AG04450 (cell line): ENCODE data around the gene DUSP12. TPM values are rescaled to one million over a fixed set of nuclear protein-coding genes. Genes with fewer than 3 reads are reported as not detected.
"Not testable (repeated sequence)": the region's sequence is repeated elsewhere in the genome, so short reads cannot be mapped to it uniquely, and the experiment has no call there.

ENCODE experiments used
- CTCF ChIA-PET: fragments of 300-600, 350-600 bp; formaldehyde crosslinking; extraction: SDS; loops from one replicate; lab custom pipeline; 2022; ENCODE audit warnings: antibody characterized with exemption, inconsistent platforms; lab: Charles Lee
- POLR2A ChIA-PET: fragments of 350-600 bp; formaldehyde crosslinking; extraction: SDS; loops from one replicate; lab custom pipeline; 2021; ENCODE audit warnings: antibody characterized with exemption, inconsistent platforms; lab: Yijun Ruan, JAX
- DNase-seq: peaks from one replicate; pipeline ENCODE4 v3.0.0-alpha.2; 2011; ENCODE audit warnings: low read depth, low spot score
- H3K27ac ChIP-seq: one replicate; pipeline ENCODE4 v1.5.1; 2012; ENCODE audit warnings: low read depth, low read length, control low read depth
- H3K27me3 ChIP-seq: one replicate; pipeline ENCODE4 v1.6.0; 2012; ENCODE audit warnings: low read length; ENCODE audit not compliant: control insufficient read depth, insufficient read depth
- H3K4me3 ChIP-seq: 2 replicates; pipeline ENCODE4 v1.5.1; 2011; ENCODE audit warnings: mild to moderate bottlenecking, low read depth, low read length, control low read depth
- H3K9me3 ChIP-seq: 2 replicates; pipeline ENCODE4 v1.5.1; 2012; ENCODE audit warnings: low read length; ENCODE audit not compliant: control insufficient read depth, insufficient read depth
- polyA plus RNA-seq: library from polyadenylated mRNA; depleted of rRNA; stranded (reverse); fragments of >200 nt; gene quantifications from 2 replicates; pipeline ENCODE4 v1.2.3, GENCODE V29; 2011
- TF ChIP-seq, protein P1 (sequence below): IDR thresholded peaks from 2 replicates; pipeline ENCODE4 v1.5.1; 2011; ENCODE audit warnings: low read depth, low read length, control low read depth, inconsistent platforms

Gene DUSP12
- polyA plus RNA-seq, 1 experiment, result 41.1 TPM

DNA sequence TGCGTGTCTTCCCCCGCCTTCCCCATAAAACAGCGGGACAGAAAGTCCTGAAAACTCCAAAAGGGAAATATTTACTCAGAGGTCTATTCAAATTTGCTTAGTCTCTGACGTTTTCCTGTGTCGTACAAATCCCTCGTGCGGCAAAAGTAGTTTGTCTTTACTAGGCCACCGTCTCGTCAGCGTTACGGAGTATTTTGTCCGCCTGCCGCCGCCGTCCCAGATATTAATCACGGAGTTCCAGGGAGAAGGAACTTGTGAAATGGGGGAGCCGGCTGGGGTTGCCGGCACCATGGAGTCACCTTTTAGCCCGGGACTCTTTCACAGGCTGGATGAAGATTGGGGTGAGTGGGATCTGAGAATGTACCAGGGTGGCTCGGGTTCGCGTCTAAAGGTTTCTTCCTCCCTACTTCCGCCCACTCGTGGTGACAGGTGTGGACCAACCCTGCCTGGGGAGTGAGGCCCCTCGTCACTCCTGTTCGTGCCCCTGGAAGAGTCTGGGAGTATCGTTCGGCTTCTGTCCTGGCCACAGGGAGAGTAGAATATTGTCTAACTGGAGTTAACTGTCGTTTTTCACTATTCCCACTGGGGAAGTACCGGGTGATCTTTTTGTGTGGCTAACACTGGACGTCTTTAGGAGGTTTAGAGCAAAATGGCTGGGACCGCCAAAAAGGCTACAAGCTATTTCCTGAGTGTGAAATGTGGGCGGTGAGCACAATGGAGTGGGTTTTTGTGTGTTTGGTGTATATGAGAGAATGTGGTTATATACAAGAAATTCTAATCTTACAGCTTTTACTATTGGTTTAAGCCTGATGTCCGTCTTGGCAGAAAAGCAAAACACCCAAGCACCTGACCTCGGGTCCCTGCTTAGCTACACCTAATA is 16.8 kb downstream of the DUSP12 start, which contains the start of gene ATF6:
Gene ATF6 (plus strand): TSS at position 219 of the 880 bp plus-strand sequence. CDS start 41 bp downstream, at position 260.
- ChIA-PET CTCF (interaction anchor here (0.6 to 2.0 kb wide), 6 partner anchors 17 to 271 kb away, joined by 3 to 27 read pairs (median 4); partner anchors contain the start of genes DUSP12 and OLFML2B), POLR2A (interaction anchor here (0.6 kb wide), 1 partner anchor 10 kb away, joined by 3 read pairs; no protein-coding TSS in a partner anchor)
- DNase-seq, result peak; percentile 71
- Histone ChIP-seq H3K27ac (peak within 1 kb of the TSS; percentile 62), H3K9me3 (no peaks in the 10 kb centered on the region; the same call in 1 of the 2 replicates), H3K27me3 (no peaks in the 10 kb centered on the region), H3K4me3 (peak within 1 kb of the TSS; percentile 95)
- TF ChIP-seq, protein P1, sequence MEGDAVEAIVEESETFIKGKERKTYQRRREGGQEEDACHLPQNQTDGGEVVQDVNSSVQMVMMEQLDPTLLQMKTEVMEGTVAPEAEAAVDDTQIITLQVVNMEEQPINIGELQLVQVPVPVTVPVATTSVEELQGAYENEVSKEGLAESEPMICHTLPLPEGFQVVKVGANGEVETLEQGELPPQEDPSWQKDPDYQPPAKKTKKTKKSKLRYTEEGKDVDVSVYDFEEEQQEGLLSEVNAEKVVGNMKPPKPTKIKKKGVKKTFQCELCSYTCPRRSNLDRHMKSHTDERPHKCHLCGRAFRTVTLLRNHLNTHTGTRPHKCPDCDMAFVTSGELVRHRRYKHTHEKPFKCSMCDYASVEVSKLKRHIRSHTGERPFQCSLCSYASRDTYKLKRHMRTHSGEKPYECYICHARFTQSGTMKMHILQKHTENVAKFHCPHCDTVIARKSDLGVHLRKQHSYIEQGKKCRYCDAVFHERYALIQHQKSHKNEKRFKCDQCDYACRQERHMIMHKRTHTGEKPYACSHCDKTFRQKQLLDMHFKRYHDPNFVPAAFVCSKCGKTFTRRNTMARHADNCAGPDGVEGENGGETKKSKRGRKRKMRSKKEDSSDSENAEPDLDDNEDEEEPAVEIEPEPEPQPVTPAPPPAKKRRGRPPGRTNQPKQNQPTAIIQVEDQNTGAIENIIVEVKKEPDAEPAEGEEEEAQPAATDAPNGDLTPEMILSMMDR, result 0 out of 2 replicates have a peak, but pooled peaks have one; percentile 6

DNA sequence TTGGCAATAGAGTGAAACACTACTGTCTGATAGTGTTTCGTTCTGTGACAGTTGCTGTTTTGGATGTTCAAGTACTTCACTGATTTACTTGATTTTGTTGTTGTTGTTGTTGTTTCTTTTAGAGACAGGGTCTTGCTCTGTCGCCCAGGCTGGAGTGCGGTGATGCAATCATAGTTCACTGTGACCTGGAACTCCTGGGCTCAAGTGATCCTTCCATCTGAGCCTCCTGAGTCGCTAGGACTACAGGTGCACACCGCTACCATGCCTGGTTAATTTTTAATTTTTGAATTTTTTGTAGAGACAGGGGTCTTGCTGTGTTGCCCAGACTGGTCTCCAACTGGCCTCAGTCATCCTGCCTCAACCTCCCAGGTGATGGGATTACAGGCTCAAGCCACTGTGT is 18.9 kb downstream of the DUSP12 start:
- DNase-seq, result no peak
- POLR2A ChIA-PET, result no interaction called here
- Histone ChIP-seq H3K4me3 (no peak overlapping the region), H3K27me3 (no peaks in the 10 kb centered on the region), H3K27ac (no peak overlapping the region), H3K9me3 (no peaks in the 10 kb centered on the region; the same call in 1 of the 2 replicates)
- CTCF ChIA-PET, result interaction anchor here (1.0 to 1.5 kb wide), 2 partner anchors 25 to 269 kb away, joined by 3 to 4 read pairs; no protein-coding TSS in a partner anchor
- TF ChIP-seq, protein P1, result no peak

DNA sequence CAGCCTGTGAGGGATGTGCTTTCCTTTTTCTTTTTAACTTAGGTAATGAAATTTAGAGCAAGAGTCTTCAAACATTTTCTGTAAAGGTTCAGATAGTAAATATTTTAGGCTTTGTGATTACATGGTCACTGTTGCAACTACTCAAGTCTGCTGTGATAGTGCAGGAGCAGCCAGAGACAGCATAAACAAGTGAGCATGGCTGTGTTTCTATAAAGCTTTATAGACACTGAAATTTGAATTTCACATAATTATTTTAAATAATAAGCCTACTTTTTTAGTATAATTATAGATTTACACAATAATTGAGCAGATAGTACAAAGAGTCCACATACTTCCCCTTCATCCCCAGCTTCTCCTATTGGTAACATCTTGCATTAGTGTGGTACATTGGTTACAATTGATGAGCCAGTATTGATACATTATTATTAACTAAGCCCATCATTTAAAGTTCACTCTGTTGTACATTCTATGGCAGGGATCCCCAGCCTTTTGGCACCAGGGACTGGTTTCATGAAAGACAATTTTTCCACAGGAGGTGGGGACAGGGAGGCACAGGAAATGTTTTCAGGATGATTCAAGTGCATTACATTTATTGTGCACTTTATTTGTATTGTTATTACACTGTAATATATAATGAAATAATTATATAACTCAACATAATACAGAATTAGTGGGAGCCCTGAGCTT is 19.5 kb downstream of the DUSP12 start:
- TF ChIP-seq, protein P1, result no peak
- Histone ChIP-seq H3K9me3 (no peaks in the 10 kb centered on the region; the same call in 1 of the 2 replicates), H3K4me3 (no peak overlapping the region), H3K27me3 (no peaks in the 10 kb centered on the region), H3K27ac (no peak overlapping the region)
- ChIA-PET POLR2A (no interaction called here), CTCF (interaction anchor here (1.0 to 1.5 kb wide), 2 partner anchors 24 to 268 kb away, joined by 3 to 4 read pairs; no protein-coding TSS in a partner anchor)
- DNase-seq, result no peak

DNA sequence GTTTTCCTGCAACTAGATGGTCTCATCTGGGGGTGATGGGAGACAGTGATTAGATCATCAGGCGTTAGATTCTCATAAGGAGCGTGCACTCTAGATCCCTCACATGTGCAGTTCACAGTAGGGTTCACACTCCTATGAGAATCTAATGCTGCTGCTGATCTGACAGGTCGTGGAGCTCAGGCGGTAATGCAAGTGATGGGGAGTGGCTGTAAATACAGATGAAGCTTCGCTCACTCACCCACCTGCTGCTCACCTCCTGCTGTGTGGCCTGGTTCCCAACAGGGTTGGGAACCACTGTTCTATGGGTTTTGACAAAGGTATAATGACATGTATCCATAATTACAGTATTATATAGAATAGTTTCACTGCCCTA is 20.1 kb downstream of the DUSP12 start:
- CTCF ChIA-PET, result interaction anchor here (1.0 to 1.5 kb wide), 2 partner anchors 23 to 267 kb away, joined by 3 to 4 read pairs; no protein-coding TSS in a partner anchor
- H3K4me3 ChIP-seq, DNase-seq, H3K27me3 ChIP-seq, H3K27ac ChIP-seq, H3K9me3 ChIP-seq, POLR2A ChIA-PET: not testable (repeated sequence)

DNA sequence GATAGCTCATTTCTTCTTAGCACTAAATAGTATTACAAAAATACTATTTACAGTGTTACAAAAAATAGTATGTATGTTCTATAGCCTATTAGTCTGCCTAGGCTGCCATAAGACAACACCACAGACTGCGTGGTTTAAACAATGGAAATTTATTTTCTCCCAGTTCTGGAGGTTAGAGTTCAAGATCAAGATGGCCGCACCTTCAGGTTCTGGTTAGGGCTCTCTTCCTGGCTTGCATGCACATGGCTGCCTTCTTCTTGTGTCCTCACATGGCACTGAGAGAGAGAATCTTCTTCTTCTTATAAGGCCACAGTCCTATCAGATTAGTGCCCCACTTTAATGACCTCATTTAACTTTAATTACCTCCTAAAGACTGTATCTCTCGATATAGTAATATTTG is 20.7 kb downstream of the DUSP12 start:
- H3K4me3 ChIP-seq, result no peak overlapping the region
- no peaks in the 10 kb centered on the region for H3K9me3 ChIP-seq
- TF ChIP-seq, protein P1, result no peak
- ChIA-PET CTCF (no interaction called here), POLR2A (no interaction called here)
- H3K27ac ChIP-seq, result no peak overlapping the region
- no peak for DNase-seq
- no peaks in the 10 kb centered on the region for H3K27me3 ChIP-seq
